Measurements from ENCODE around the gene GULP1. TPM values are rescaled to one million over a fixed set of nuclear protein-coding genes. Genes with fewer than 3 reads are reported as not detected.

The GULP1 gene
- total RNA-seq, 1 donor from 2014 or later, result 57.2 TPM

- Histone ChIP-seq H3K9me3 (no peaks in the 10 kb centered on the region), H3K4me1 (peaks cover 11% of the 10 kb centered on the region), H3K36me3 (peaks cover 0 to 4% of the 10 kb centered on the region in 2 donors), H3K27ac (no peak overlapping the region), H3K27me3 (no peaks in the 10 kb centered on the region), H3K4me3 (no peak overlapping the region)
- no peak for DNase-seq (ENCODE audit: extremely low spot score in 2 of 2)
- intact Hi-C loops (cut with DNase I), result no loop called here
- TF ChIP-seq POLR2A (IDR thresholded peaks at IDR 0.05) (no peak), CTCF (IDR thresholded peaks at IDR 0.05) (no peak), POLR2AphosphoS5 (IDR thresholded peaks at IDR 0.05; ENCODE audit: insufficient read depth in 1 of 2, low read depth in 1 of 2) (no peak)
Measured at GRCh38 chr2:188379748-188380147, 88.1 kb downstream of the GULP1 start.

GRCh38 chr2:188380280-188380679, 88.6 kb downstream of the GULP1 start:
- TF ChIP-seq CTCF (IDR thresholded peaks at IDR 0.05) (no peak), POLR2A (IDR thresholded peaks at IDR 0.05) (no peak), POLR2AphosphoS5 (IDR thresholded peaks at IDR 0.05; ENCODE audit: insufficient read depth in 1 of 2, low read depth in 1 of 2) (no peak)
- no peak overlapping the region for H3K27ac ChIP-seq
- H3K27me3 ChIP-seq, result no peaks in the 10 kb centered on the region
- no peak overlapping the region for H3K4me3 ChIP-seq
- H3K9me3 ChIP-seq, result no peaks in the 10 kb centered on the region
- H3K36me3 ChIP-seq, result peaks cover 0 to 8% of the 10 kb centered on the region in 2 donors
- intact Hi-C loops (cut with DNase I), result no loop called here
- no peak for DNase-seq (ENCODE audit: extremely low spot score in 2 of 2)
- peaks cover 11% of the 10 kb centered on the region for H3K4me1 ChIP-seq

- H3K4me1 ChIP-seq, result peaks cover 11% of the 10 kb centered on the region
- H3K27me3 ChIP-seq, result no peaks in the 10 kb centered on the region
- H3K27ac ChIP-seq, result no peak overlapping the region
- peaks cover 0 to 19% of the 10 kb centered on the region in 2 donors for H3K36me3 ChIP-seq
- no peaks in the 10 kb centered on the region for H3K9me3 ChIP-seq
- H3K4me3 ChIP-seq, result no peak overlapping the region
- intact Hi-C loops (cut with DNase I), result no loop called here
- DNase-seq (ENCODE audit: extremely low spot score in 2 of 2), result no peak
- TF ChIP-seq POLR2A (IDR thresholded peaks at IDR 0.05) (no peak), POLR2AphosphoS5 (IDR thresholded peaks at IDR 0.05; ENCODE audit: insufficient read depth in 1 of 2, low read depth in 1 of 2) (no peak), CTCF (IDR thresholded peaks at IDR 0.05) (no peak)
Measured at GRCh38 chr2:188381614-188382013, 89.9 kb downstream of the GULP1 start.

GRCh38 chr2:188382107-188382506, 90.4 kb downstream of the GULP1 start:
- H3K36me3 ChIP-seq, result peaks cover 0 to 19% of the 10 kb centered on the region in 2 donors
- no peak overlapping the region for H3K27ac ChIP-seq
- DNase-seq (ENCODE audit: extremely low spot score in 2 of 2), result no peak
- intact Hi-C loops (cut with DNase I), result no loop called here
- TF ChIP-seq POLR2A (IDR thresholded peaks at IDR 0.05) (no peak), CTCF (IDR thresholded peaks at IDR 0.05) (no peak), POLR2AphosphoS5 (IDR thresholded peaks at IDR 0.05; ENCODE audit: insufficient read depth in 1 of 2, low read depth in 1 of 2) (no peak)
- no peaks in the 10 kb centered on the region for H3K27me3 ChIP-seq
- no peaks in the 10 kb centered on the region for H3K9me3 ChIP-seq
- peaks cover 11% of the 10 kb centered on the region for H3K4me1 ChIP-seq
- no peak overlapping the region for H3K4me3 ChIP-seq

GRCh38 chr2:188383158-188383557, 91.5 kb downstream of the GULP1 start:
- intact Hi-C loops (cut with DNase I), result no loop called here
- no peak overlapping the region for H3K27ac ChIP-seq
- no peaks in the 10 kb centered on the region for H3K27me3 ChIP-seq
- no peaks in the 10 kb centered on the region for H3K9me3 ChIP-seq
- DNase-seq (ENCODE audit: extremely low spot score in 2 of 2), result no peak
- TF ChIP-seq POLR2A (IDR thresholded peaks at IDR 0.05) (no peak), POLR2AphosphoS5 (IDR thresholded peaks at IDR 0.05; ENCODE audit: insufficient read depth in 1 of 2, low read depth in 1 of 2) (no peak), CTCF (IDR thresholded peaks at IDR 0.05) (no peak)
- peak overlapping the region in 1 of 2 donors; percentile 5 for H3K4me3 ChIP-seq
- peaks cover 0 to 19% of the 10 kb centered on the region in 2 donors for H3K36me3 ChIP-seq
- H3K4me1 ChIP-seq, result peaks cover 11% of the 10 kb centered on the region

Measured in vagina (tissue), 2 donors.